Kidney epithelial cell (primary cell): ENCODE data around the gene FHDC1. TPM values are rescaled to one million over a fixed set of nuclear protein-coding genes. Genes with fewer than 3 reads are reported as not detected.

Source experiments
- DNase-seq: peaks from one replicate; pipeline ENCODE4 v3.0.0-alpha.2; 2010; ENCODE audit warnings: low read depth
- H3K27me3 ChIP-seq: 2 replicates; pipeline ENCODE4 v1.6.0; 2011; ENCODE audit warnings: low read length; ENCODE audit not compliant: control insufficient read depth, insufficient read depth
- H3K36me3 ChIP-seq: 2 replicates; pipeline ENCODE4 v1.5.1; 2011; ENCODE audit warnings: low read length; ENCODE audit not compliant: control insufficient read depth, insufficient read depth
- H3K4me3 ChIP-seq: 2 replicates; pipeline ENCODE4 v1.5.1; 2011; ENCODE audit warnings: low read depth, mild to moderate bottlenecking, control low read depth, low read length
- total RNA-seq: library from RNA; depleted of rRNA; stranded (reverse); fragments of >200 nt; gene quantifications from 2 replicates; pipeline ENCODE4 v1.2.3, GENCODE V29; 2015
- TF ChIP-seq, protein P1 (sequence below): IDR thresholded peaks from 2 replicates; pipeline ENCODE4 v1.5.1; 2011; ENCODE audit warnings: mild to moderate bottlenecking, moderate library complexity, low read length, control low read depth, inconsistent platforms; ENCODE audit not compliant: insufficient read depth, poor library complexity, severe bottlenecking

FHDC1 gene
- total RNA-seq, 1 donor from 2014 or later = 3.1 TPM

DNA sequence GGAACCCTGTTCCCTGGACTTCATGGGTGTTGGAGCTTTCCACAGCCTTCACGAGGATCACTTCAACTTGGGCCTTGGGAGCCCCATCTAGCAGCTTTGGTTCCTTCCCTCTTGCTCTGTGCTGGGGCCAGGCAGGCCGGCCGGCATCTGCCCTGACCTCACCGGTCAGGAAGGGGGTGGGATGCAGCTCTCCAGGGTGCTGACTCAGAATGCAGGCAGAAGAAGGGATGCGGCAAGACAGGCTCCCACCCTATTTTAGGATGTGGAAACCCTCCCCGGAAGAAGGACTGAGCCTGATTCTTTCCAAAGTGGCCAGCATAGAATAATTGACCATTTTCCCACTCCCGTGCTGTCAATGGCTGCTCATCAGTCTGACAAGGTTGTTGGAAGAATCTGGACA lies 47.1 kb downstream of the FHDC1 start:
- no peak overlapping the region for H3K4me3 ChIP-seq
- no peaks in the 10 kb centered on the region for H3K27me3 ChIP-seq
- no peak for DNase-seq
- no peaks in the 10 kb centered on the region for H3K36me3 ChIP-seq
- TF ChIP-seq, protein P1, sequence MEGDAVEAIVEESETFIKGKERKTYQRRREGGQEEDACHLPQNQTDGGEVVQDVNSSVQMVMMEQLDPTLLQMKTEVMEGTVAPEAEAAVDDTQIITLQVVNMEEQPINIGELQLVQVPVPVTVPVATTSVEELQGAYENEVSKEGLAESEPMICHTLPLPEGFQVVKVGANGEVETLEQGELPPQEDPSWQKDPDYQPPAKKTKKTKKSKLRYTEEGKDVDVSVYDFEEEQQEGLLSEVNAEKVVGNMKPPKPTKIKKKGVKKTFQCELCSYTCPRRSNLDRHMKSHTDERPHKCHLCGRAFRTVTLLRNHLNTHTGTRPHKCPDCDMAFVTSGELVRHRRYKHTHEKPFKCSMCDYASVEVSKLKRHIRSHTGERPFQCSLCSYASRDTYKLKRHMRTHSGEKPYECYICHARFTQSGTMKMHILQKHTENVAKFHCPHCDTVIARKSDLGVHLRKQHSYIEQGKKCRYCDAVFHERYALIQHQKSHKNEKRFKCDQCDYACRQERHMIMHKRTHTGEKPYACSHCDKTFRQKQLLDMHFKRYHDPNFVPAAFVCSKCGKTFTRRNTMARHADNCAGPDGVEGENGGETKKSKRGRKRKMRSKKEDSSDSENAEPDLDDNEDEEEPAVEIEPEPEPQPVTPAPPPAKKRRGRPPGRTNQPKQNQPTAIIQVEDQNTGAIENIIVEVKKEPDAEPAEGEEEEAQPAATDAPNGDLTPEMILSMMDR = no peak

- peak; percentile 67 for DNase-seq
- no peak overlapping the region for H3K4me3 ChIP-seq
Observed at GRCh38 chr4:152983774-152984411, 47.8 kb downstream of the FHDC1 start.

DNA sequence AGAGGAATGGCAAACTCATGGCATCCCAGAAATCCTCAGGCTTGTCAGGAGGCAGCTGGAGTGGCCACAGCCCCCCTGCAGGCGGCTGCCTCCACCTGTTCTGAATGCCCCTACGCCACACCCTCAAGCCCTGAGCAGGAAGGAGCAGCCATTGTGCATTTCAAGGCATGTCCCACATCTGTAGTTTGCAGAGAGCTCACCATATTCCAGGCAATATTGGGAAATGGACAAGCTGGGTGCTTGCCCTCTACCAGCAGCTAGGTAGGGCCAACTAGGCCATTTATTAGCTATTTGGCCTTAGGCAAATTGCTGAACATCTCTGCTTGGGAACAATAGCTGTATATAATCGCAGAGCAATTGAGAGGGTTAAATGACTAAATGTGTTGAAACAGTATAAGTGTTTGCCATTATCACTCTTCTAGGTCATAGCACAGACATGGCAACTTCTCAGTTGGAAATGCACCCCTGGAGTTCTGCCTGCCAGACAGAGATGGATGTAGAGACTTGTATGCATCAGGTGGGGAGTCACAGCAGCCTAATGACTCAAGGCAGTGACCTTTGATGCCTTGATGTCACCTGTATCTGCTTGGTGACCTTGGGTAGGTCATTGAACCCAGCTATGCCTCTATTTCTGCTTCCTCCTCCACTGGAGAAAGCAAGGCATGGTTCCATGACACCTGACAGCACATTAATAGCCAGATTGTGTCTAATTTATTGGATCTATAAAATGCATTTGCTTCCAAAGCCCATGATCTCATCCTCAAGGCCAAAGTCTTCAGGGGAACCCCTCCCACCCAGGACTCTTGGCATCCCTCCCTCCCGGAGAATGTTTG lies 52.8 kb downstream of the FHDC1 start:
- Histone ChIP-seq H3K27me3 (no peaks in the 10 kb centered on the region), H3K36me3 (no peaks in the 10 kb centered on the region), H3K4me3 (no peak overlapping the region)
- DNase-seq = no peak
- TF ChIP-seq, protein P1 = no peak

More at GRCh38 chr4:152983774-152984411, 47.8 kb downstream of the FHDC1 start:
- TF ChIP-seq, protein P1 = no peak
- Histone ChIP-seq H3K27me3 (no peaks in the 10 kb centered on the region), H3K36me3 (no peaks in the 10 kb centered on the region)

DNA sequence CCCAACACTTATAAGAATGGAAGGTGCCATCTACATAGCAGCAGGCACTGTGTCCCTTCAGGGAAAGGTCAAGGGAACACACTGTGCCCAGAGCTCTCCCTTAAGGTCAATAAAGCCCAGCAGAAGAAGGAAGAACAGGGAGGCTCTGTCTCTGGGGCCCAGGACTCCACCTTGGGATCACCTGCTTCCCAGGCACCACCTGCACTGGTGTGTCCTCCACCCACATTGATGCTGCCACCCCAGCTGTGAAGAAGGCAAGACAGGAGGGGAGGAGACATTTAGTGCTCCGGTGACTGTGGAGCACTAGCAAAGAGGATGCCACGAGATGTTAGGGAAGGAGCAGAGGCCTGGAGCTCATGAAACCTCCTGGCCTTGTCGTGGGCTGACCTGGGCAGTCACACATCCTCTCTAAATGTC lies 53.4 kb downstream of the FHDC1 start:
- H3K36me3 ChIP-seq = no peaks in the 10 kb centered on the region
- TF ChIP-seq, protein P1 = no peak
- no peaks in the 10 kb centered on the region for H3K27me3 ChIP-seq
- H3K4me3 ChIP-seq = no peak overlapping the region
- no peak for DNase-seq

DNA sequence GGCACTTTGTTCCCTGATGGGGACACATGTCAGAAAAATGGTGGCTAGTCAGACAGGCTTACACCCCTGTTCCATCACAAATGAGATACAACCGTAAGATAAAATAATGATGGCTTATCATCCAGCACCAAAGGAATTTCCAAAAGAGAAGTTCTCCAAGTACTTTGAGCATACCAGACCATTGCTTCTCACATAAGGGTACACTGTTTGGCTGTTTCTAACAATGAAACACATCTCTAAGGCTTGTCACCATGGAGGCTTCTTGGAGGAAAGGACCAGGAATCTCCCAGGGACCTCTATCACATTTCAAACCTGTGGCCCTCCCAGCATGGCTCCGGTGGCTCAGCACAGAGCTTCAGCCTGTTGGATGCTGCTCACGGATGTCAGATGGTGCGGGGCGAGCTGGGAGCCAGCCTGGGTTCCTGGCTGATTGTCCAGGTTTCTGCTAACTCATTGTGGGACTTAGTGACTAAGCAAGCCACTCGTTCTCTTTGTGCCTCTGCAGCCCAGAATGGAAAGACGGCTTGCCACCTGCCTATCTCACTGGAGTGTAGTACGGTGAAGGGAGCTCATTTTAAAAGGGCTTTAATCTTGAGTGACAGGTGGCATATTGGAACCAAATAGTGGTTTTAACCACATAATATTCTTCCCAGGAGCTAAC lies 54.5 kb downstream of the FHDC1 start:
- no peaks in the 10 kb centered on the region for H3K27me3 ChIP-seq
- no peaks in the 10 kb centered on the region for H3K36me3 ChIP-seq
- H3K4me3 ChIP-seq = no peak overlapping the region
- TF ChIP-seq, protein P1 = no peak
- DNase-seq = no peak
